ENCODE data around the gene VRTN.

VRTN gene

DNA sequence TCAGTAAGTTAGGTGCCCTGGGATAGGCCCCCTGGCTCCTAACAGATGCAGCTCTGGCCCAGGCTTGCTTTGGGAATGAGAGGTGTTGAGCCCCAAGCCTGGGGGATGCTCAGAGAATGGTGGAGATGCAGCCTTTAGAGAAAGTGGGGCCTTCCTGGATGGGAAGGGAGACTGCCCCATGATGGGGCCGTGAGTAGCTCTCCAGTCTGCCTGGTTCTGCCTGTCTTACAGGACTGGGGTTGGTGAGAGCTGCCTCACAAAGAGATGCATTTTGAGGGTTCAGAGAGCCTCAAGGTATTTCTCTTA lies 523 bp upstream of the VRTN start:
- H3K4me3 ChIP-seq (ENCODE audit: low read depth, low read length): no peak overlapping the region
- peaks cover 18% of the 10 kb centered on the region for H3K27me3 ChIP-seq
- TF ChIP-seq, protein P1, sequence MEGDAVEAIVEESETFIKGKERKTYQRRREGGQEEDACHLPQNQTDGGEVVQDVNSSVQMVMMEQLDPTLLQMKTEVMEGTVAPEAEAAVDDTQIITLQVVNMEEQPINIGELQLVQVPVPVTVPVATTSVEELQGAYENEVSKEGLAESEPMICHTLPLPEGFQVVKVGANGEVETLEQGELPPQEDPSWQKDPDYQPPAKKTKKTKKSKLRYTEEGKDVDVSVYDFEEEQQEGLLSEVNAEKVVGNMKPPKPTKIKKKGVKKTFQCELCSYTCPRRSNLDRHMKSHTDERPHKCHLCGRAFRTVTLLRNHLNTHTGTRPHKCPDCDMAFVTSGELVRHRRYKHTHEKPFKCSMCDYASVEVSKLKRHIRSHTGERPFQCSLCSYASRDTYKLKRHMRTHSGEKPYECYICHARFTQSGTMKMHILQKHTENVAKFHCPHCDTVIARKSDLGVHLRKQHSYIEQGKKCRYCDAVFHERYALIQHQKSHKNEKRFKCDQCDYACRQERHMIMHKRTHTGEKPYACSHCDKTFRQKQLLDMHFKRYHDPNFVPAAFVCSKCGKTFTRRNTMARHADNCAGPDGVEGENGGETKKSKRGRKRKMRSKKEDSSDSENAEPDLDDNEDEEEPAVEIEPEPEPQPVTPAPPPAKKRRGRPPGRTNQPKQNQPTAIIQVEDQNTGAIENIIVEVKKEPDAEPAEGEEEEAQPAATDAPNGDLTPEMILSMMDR (IDR thresholded peaks at IDR 0.05; ENCODE audit: low read depth, low read length): no peak
- DNase-seq: no peak
- H3K4me1 ChIP-seq: no peaks in the 10 kb centered on the region
- H3K36me3 ChIP-seq: no peaks in the 10 kb centered on the region
- no peaks in the 10 kb centered on the region for H3K9me3 ChIP-seq

DNA sequence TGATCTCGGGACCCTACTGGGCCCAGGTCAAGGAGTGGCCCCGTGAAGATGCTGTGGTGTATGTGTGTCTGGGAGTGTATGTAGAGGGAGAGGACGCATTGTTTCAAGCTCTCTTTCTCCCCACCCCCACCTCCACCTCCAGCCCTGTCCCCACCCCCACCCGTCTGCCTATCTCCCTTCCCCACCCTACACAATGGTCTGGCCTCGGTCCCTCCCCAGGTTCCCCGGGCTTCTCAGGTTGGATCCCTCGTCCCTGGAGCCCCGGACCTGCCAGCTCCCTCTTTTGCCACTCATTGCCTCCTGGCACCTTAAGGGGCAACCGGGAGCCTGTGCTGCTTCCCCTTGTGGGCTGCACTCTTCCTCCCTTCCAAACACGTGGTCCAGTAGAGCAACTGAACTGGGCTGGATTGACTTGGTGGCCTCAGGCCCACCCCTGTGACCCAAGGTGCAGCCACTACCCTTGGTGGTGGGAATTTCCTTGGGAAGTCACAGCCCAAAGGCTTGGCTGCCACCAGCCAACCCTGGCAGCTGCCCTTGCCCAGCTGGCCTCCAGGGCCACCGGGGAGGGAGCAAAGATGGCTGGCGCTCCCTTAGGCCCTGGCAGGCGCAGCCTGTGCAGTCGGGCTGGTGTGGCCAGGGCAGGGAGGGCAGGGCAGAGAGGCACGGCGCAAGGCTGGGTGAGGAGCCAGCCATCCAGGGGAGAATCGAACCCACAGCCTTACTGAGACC lies 628 bp downstream of the VRTN start:
- DNase-seq: no peak
- TF ChIP-seq, protein P1 (IDR thresholded peaks at IDR 0.05; ENCODE audit: low read depth, low read length): no peak
- Histone ChIP-seq H3K36me3 (no peaks in the 10 kb centered on the region), H3K4me1 (no peaks in the 10 kb centered on the region), H3K9me3 (no peaks in the 10 kb centered on the region), H3K4me3 (ENCODE audit: low read depth, low read length) (no peak overlapping the region), H3K27me3 (peaks cover 16% of the 10 kb centered on the region)

- TF ChIP-seq, protein P1 (IDR thresholded peaks at IDR 0.05; ENCODE audit: low read depth, low read length): no peak
- no peak for DNase-seq
These were observed 1.5 kb downstream of the VRTN start for GRCh38 chr14:74349757-74350156.

GRCh38 chr14:74350211-74350927 lies 2.1 kb downstream of the VRTN start:
- TF ChIP-seq, protein P1 (IDR thresholded peaks at IDR 0.05; ENCODE audit: low read depth, low read length): no peak
- Histone ChIP-seq H3K36me3 (no peaks in the 10 kb centered on the region), H3K27me3 (peaks cover 25% of the 10 kb centered on the region), H3K4me1 (no peaks in the 10 kb centered on the region), H3K9me3 (no peaks in the 10 kb centered on the region), H3K4me3 (ENCODE audit: low read depth, low read length) (no peak overlapping the region)
- DNase-seq: no peak

More at GRCh38 chr14:74349757-74350156, 1.5 kb downstream of the VRTN start:
- H3K27me3 ChIP-seq: peaks cover 24% of the 10 kb centered on the region
- H3K4me3 ChIP-seq (ENCODE audit: low read depth, low read length): no peak overlapping the region
- no peaks in the 10 kb centered on the region for H3K4me1 ChIP-seq
- H3K9me3 ChIP-seq: no peaks in the 10 kb centered on the region
- no peaks in the 10 kb centered on the region for H3K36me3 ChIP-seq

- Histone ChIP-seq H3K4me3 (ENCODE audit: low read depth, low read length) (no peak overlapping the region), H3K36me3 (no peaks in the 10 kb centered on the region), H3K4me1 (no peaks in the 10 kb centered on the region), H3K9me3 (no peaks in the 10 kb centered on the region), H3K27me3 (peaks cover 25% of the 10 kb centered on the region)
- DNase-seq: no peak
- TF ChIP-seq, protein P1 (IDR thresholded peaks at IDR 0.05; ENCODE audit: low read depth, low read length): no peak
These were observed 2.7 kb downstream of the VRTN start for GRCh38 chr14:74350928-74351323.
